MM.1S (cell line): ENCODE results near the gene CDH4.

Source experiments
- CTCF ChIP-seq: fragments of 300-600 bp; sonication (generic); IDR thresholded peaks from 2 replicates; pipeline ENCODE4 v1.5.1; 2016; ENCODE audit warnings: antibody characterized with exemption, low read length, mixed read lengths
- EZH2phosphoT487 ChIP-seq: fragments of 300-600 bp; sonication (generic); IDR thresholded peaks from 2 replicates; pipeline ENCODE4 v1.6.1; 2018; ENCODE audit warnings: antibody characterized with exemption, low read length

- TF ChIP-seq CTCF (no peak), EZH2phosphoT487 (no peak)
Measured at GRCh38 chr20:61203320-61203719, 48.7 kb upstream of the CDH4 start.
